ENCODE measurements around the gene PPP2R5A.
A peak's percentile ranks its signal among the peaks of the same experiment; 100 is the strongest.
"Not testable (repeated sequence)": the region's sequence is repeated elsewhere in the genome, so short reads cannot be mapped to it uniquely, and the experiment has no call there.

Gene PPP2R5A

DNA sequence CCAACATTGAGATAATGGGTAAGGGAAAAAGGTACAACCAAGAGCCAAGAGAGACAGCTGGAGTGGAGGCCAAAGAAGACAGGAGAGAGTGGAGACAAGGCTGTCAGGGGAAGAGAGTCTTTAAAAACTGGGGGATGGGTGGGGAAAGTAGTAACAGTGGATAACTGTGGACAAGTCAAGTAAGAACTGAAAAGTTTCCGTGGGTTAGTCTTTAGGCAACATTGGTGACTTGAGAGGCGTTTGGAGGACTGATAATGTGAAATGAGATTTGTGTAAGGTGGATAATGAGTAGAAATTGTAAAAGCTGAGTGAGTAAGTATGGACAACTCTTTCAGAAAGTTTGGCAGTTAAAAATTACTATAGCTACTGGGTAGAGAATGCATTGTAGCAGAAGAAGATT lies 10.4 kb downstream of the PPP2R5A start:
- no peak for DNase-seq

DNA sequence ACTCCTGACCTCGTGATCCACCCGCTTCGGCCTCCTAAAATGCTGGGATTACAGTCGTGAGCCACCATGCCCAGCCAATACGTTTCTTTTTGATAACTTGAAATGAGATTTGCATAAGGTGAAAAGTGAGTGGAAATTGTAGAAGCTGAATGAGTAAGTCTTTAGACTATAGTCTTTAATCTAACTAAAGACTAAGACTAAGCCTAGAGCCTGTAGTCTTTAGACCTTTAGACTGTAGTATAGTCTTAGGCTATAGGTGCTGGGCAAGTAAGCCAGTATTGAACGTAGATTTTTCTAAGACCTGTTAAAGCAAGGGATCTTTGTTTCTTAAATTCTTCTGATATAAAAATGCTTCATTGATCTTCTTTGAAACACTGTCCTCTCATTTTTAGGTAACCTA lies 12.1 kb downstream of the PPP2R5A start:
- no peak for DNase-seq

- peak in 1 of 56 donors; percentile 2 for DNase-seq
Measured at GRCh38 chr1:212301580-212301979, 16.4 kb downstream of the PPP2R5A start.

DNA sequence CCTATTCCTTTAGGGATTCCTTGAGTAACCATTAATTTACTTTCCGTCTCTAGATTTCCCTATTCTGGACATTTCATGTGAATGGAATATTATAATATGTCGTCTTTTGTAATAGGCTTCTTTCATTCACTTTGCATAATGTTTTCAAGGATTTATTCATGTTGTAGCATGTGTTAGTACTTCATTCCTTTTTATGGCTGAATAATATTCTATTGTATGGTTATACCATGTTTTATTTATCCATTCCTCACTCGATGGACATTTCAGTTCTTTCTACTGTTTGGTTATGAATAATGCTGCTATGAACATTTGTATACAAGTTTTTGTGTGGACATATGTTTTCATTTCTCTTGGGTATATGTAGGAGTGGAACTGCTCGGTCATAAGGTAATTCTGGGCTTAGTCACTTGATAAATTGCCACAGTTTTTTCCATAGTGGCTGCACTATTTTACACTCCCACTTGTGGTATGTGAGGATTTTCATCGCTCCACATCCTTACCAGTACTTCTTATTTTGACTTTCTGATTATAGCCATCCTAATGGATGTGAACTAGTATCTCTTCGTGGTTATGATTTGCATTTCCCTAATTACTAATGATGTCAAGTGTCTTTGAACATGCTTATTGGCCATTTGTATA lies 17.7 kb downstream of the PPP2R5A start:
- DNase-seq = no peak

DNA sequence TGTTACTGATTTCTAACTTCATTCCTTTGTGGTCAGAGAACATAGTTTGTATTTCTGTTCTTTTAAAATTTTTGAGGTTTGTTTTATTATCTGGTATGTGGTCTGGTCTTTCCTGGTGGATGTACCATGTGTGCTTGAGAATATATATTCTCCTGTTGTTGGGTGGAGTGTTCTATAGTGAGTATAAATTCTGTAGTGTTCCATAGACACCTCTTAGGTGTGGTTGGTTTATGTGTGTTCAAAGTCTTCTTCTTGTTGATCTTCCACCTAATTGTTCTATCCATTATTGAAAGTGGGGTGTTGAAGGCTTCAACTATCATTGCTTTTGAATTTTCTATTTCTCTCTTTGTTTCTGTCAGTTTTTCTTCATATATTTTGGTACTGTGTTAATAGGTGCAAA lies 20.1 kb downstream of the PPP2R5A start:
- no peak for DNase-seq

GRCh38 chr1:212305984-212306452 lies 20.8 kb downstream of the PPP2R5A start:
- DNase-seq = not testable (repeated sequence)

DNA sequence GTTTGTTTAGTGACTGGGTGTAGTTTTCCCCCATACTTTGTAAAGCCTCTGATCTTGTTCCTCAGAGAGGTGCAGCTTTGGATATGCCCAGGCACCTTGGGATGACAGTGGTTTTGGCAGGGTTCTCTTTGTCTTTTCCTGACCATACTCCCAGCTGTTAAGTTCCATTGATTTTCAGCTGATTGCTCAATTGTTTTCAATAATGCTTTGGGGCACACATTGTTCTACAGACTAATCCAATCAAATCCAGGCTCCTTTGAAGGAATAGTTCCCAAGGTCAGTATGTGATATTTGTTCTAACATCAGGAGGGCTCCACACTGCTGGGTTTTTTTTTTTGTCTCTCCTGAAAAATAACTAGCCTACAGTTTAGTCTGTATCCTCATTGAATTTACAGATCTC lies 24.8 kb downstream of the PPP2R5A start:
- DNase-seq = no peak

DNA sequence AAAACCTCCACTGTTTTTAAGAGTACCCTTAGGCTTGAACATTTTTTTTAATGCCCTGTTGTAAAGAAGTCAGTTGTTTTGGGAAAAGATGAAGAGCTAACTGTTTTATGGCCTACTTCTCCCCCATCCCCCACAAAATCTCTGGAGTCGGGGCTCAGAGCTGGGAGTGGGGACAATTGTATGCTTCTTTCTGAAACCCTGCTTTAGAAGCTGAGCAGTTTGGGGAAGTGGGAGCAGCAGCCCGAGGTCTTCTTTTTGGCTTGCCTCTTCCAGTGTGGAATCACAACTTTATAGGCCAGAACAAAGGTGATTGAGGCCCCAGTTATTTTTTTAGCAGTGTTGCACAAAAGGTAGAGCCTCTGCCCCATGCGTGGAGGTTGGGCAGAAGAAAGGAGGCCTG lies 25.2 kb downstream of the PPP2R5A start:
- no peak for DNase-seq

- no peak for DNase-seq
Measured at GRCh38 chr1:212311836-212312497, 26.8 kb downstream of the PPP2R5A start.

DNA sequence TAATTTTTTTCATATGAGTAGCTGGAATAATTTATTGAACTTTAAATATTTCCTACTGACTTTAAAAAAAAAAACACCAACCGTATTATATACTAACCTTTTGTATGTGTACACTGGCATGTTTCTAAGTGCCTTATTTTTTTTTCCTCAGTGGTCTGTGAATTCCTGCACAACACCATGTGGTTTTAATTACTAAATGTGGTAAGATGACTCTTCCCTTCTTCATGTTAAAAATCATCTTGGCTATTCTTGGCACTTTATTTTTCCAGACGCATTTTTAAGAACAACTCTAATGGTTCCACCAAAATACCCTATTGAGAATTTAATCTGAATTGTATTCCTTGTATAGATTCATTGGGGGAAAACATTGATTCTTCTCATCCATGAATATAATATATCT lies 28.4 kb downstream of the PPP2R5A start:
- no peak for DNase-seq

- DNase-seq = no peak
Measured at GRCh38 chr1:212315184-212315583, 30.0 kb downstream of the PPP2R5A start.

DNA sequence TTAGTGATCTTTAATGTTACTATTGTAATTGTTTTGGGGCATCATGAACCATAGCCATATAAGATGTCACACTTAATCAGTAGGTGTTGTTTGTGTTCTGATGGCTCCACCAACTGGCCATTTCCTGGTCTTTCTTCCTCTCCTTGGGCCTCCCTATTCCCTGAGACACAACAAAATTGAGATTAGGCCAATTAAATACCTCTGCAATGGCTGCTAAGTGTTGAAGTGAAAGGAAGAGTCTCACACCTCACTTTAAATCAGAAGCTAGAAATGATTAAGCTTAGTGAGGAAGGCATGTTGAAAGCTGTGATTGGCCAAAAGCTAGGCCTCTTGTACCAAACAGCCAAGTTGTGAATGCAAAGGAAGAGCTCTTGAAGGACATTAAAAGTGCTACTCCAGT lies 30.7 kb downstream of the PPP2R5A start:
- DNase-seq = peak in 10 of 56 donors; percentile 1 to 30 (median 4)

DNA sequence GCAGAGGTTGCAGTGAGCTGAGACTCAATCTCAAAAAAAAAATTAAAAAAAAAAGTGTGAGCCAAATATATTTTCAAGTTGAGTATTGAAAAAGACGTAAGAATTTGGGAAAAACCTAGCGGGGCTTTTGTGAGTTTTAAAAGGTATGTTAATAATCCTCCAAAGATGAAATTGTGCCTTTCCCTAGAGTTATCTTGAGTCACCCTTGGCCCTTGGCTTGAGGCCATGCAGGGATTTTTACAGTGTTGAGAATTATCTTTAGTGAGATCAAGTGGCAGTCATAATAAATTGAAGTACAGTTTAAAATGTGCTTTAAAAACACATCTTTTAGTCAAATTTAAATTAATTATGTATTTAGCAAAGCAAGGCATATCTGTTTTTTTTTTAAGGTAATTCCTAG lies 32.7 kb downstream of the PPP2R5A start:
- no peak for DNase-seq

DNA sequence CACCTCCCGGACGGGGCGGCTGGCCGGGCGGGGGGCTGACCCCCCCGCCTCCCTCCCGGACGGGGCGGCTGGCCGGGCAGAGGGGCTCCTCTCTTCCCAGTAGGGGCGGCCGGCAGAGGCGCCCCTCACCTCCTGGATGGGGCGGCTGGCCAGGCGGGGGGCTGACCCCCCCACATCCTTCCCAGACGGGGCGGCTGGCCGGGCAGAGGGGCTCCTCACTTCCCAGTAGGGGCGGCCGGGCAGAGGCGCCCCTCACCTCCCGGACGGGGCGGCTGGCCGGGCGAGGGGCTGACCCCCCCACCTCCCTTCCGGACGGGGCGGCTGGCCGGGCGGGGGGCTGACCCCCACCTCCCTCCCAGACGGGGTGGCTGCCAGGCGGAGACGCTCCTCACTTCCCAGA lies 35.8 kb downstream of the PPP2R5A start:
- not testable (repeated sequence) for DNase-seq

- DNase-seq = no peak
Measured at GRCh38 chr1:212323066-212323465, 37.9 kb downstream of the PPP2R5A start.

DNA sequence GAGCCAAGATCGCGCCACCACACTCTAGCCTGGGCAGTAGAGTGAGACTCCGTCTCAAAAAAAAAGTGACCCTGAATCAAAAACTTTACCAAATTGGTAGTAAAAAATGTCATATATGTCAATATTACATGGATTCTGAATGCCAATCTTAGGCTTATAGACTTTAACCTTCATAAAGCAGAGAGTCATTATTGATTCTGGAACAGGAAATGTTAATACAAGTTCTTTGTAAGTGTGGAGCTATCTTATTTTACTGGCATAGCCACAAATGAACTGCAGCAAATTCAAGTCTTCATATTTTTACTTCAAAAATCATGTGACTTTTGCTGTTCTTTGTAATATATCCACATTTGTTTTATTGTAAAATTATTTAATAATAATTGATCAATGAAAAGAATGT lies 41.3 kb downstream of the PPP2R5A start:
- no peak for DNase-seq

DNA sequence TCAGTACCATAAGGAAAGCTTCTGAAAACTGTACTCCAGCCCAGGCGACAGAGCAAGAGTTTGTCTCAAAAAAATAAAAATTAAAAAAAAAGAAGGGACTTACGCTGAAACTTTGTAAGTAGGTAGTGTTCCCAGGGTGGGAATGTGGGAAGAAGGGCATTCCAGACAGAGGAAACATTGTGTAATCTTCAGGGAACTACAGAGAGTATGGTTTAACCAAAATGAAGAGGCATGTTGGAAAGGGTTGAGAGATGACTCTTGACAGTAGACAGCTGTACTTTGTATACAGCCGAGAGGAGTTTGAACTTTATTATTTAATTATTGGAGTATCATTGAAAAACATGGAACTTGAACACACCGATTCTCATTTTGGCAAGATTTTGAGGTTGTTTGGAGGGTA lies 43.0 kb downstream of the PPP2R5A start:
- DNase-seq = no peak

- DNase-seq = no peak
Measured at GRCh38 chr1:212329105-212329504, 43.9 kb downstream of the PPP2R5A start.

- DNase-seq = no peak
Measured at GRCh38 chr1:212341090-212341489, 55.9 kb downstream of the PPP2R5A start.

- DNase-seq = no peak
Measured at GRCh38 chr1:212344905-212345304, 59.7 kb downstream of the PPP2R5A start.

DNA sequence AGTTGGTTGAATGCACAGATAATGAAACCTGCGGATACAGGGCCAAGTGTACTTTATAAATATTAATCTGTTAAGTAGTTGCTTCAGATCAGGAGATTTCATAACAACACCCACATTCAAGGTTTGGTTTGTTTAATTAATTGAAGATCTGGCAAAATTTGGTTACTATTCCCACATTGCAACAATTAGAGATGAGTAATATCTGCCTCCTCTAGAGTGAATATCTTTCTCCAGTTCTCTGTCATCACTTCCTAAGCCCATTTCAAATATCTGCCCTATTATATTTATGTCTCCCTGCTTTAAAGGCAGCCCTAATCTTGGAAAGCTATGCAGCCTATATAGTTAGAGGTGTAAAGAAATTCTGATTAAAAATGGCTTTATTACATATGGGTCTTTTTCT lies 61.4 kb downstream of the PPP2R5A start:
- DNase-seq = no peak

DNA sequence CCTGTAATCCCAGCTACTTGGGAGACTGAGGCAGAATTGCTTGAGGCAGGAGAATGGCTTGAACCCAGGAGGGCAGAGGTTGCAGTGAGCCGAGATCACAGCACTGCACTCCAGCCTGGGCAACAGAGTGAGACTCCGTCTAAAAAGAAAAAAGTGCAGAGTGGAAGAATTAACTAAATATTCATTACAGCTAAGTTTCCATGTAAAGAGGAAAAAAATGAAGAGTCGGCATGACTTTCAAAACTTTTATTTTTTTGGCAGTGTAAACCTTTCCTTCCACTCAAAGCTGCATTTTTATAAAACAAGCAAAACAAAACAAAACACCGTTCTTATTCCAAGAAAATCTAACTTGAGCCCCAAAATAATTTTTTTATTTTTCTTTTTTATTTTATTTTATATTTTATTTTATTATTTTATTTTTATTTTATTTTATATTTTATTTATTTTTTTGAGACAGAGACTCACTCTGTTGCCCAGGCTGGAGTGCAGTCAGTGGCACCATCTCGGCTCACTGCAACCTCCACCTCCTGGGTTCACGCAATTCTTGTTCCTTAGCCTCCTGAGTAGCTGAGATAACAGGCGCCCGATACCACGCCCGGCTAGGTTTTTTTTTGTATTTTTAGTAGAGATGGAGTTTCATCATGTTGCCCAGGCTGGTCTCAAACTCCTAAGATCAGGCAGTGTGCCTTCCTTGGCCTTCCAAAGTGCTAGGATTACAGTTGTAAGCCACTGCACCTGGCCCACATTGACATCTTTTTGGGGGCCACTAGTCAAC lies 66.6 kb downstream of the PPP2R5A start:
- DNase-seq = no peak

DNA sequence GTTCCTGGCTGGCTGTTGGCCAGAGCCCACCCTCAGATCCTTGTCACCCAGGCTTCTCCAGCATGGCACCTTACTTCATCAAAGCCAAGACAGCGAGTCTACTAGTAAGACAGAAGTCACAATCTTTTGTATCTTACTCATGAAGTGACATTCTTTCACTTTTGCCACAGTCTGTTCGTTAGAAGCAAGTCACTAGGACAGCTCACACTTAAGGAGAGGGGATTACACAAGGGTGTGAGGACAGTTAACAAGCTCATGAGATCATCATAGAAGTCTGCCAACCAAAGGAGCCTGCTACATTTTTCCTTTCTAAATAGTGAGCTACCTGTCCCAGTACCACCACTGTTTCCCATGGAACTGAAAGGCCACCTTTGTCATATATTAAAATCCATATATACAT lies 68.0 kb downstream of the PPP2R5A start:
- no peak for DNase-seq
